HepG2 (cell line): ENCODE measurements around the gene SIK2.

Experiments
- CTCF ChIP-seq: sonication (generic); formaldehyde crosslinking; IDR thresholded peaks from 2 replicates; pipeline ENCODE4 v1.5.0; 2020; ENCODE audit warnings: mild to moderate bottlenecking, missing genetic modification reagents, moderate library complexity
- HDAC2 ChIP-seq: sonication (generic); formaldehyde crosslinking; IDR thresholded peaks from 2 replicates; pipeline ENCODE4 v1.4.0; 2020; ENCODE audit warnings: missing genetic modification reagents
- HMGA1 ChIP-seq: sonication (generic); formaldehyde crosslinking; conservative IDR thresholded peaks from 2 replicates; pipeline ENCODE4 v1.4.0; 2020; ENCODE audit warnings: missing genetic modification reagents
- HOMEZ ChIP-seq: IDR thresholded peaks from 2 replicates; pipeline ENCODE4 v1.6.1; 2016; ENCODE audit warnings: low read depth
- NFIC ChIP-seq: IDR thresholded peaks from 2 replicates; pipeline ENCODE4 v1.6.1; 2012; ENCODE audit warnings: mild to moderate bottlenecking, low read length, inconsistent platforms
- TBL1XR1 ChIP-seq: fragments of 150-350 bp; IDR thresholded peaks from 2 replicates; pipeline ENCODE4 v1.6.1; 2014; ENCODE audit warnings: borderline replicate concordance, low read length; ENCODE audit not compliant: partially characterized antibody

DNA sequence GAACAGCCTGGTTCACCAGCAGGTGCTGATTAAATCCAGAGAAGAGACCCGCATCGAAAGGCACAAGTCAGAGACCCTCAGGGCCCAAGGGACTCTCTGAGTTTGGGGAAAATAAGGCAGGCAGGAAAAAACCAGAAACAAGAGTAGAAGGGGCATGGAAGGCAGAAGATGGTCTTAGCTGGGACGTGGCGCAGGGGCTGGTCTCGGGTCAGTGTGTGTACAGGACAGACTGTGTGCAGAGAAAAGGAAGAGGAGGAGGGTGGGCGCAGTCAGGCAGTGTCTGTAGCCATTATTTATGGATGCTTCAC lies 132.7 kb downstream of the SIK2 start:
- no peak for TF ChIP-seq HOMEZ (CRISPR knock-in tag)
- TF ChIP-seq HMGA1 (CRISPR knock-in tag), result no peak
- TF ChIP-seq CTCF (CRISPR knock-in tag), result no peak
- no peak for TF ChIP-seq TBL1XR1
- no peak for TF ChIP-seq HDAC2
- TF ChIP-seq NFIC, result no peak
